HK-2 (cell line): ENCODE measurements around the gene TMEM185A.
"Not testable (repeated sequence)": the region's sequence is repeated elsewhere in the genome, so short reads cannot be mapped to it uniquely, and the experiment has no call there.

Experiments
- DNase-seq: peaks from one replicate; pipeline ENCODE4 v3.0.0-alpha.2; 2018; ENCODE audit not compliant: unreplicated experiment

The TMEM185A gene

DNA sequence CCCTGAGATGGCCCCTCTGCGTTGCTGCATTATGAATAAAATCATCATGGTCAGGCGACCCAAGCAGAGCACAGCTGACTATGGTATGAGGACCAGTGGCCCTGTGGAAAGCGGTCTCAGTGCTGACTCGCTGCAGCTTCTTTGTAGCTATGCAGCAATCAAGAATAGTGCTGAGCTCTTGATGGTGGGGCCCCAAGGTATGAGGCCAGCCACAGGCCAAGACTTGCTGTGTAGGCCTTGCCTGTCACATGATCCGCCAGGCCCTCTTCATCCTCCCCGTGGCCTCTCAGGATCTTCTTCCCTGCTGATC lies 79.7 kb downstream of the TMEM185A start:
- DNase-seq: not testable (repeated sequence)

DNA sequence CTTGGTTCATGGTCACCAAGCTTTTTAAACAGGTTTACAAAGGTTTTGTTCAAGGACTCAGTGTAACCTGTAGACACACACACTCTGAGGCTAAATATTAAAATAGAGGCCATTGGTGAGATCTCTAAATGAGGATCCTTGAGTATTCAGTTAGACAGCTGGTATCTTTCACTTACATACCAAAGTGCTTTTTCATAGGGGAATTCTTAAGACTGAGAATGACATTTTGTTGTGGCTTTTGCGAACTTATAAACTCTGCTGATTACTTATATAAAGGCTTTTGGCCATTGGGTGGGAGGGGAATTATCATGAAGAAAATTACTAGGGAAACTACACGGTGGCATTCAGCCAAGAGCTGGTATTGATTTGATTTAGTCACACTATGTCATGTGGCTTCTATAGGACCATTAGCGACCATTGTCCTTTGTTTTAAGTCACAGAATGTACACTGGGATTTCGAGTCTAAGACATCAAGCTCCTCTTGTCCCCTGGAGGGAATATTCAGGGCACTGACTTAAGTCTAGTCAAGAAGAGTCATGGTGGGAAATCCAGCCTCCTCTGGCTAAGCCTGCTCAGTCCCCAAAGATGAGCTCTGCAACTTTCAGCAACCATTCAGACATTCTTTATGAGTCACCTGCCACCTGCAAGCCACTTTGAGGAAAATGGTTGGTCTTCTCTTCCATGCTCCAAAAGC lies 80.2 kb downstream of the TMEM185A start:
- not testable (repeated sequence) for DNase-seq

GRCh38 chrX:149550454-149550853 lies 81.1 kb downstream of the TMEM185A start:
- DNase-seq: not testable (repeated sequence)

DNA sequence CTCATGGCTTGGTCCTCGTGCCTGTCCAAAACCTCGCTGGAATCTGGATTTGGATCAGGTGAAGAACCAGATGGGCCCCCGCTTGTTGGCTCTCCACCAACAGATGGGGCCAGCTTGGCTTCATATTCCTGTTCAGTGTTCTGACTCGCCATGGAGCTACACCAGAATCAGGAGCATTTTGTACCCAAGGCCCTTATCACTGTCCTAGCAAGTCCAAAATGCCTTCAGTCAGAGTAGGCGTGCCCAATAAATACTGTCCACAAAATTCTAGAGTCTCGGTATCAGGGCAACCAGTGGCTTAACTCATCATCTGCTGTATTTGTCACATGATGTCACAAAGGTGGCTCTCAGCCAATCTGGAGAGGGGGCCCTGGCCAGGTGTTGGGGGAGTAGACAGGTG lies 81.9 kb downstream of the TMEM185A start, which contains the start of gene HSFX3:
TSS of gene HSFX3 (minus strand) at position 224 of the 400 bp plus-strand sequence. CDS start at position 152, 72 bp downstream.
- DNase-seq: not testable (repeated sequence)

- not testable (repeated sequence) for DNase-seq
Observed at GRCh38 chrX:149547782-149548181, 83.8 kb downstream of the TMEM185A start.

DNA sequence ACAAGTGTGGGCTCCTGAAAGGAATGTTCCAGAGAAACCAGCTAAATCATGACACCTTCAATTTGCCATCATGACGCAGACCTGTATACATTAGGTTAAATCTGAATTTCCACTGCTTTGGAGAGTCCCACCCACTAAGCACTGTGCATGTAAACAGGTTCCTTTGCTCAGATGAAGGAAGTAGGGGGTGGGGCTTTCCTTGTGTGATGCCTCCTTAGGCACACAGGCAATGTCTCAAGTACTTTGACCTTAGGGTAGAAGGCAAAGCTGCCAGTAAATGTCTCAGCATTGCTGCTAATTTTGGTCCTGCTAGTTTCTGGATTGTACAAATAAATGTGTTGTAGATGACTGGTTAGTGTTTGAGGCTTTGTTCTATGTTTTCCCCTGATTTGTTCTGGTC lies 84.6 kb downstream of the TMEM185A start:
- DNase-seq: not testable (repeated sequence)
